ENCODE results near the gene PARVB. TPM values are rescaled to one million over a fixed set of nuclear protein-coding genes. Genes with fewer than 3 reads are reported as not detected.

The PARVB gene
- total RNA-seq, 2 donors from 2014 or later: 21.6 to 73.7 TPM

- Mint-ChIP-seq H3K9me3 (peaks cover 8 to 13% of the 10 kb centered on the region in 2 donors), H3K27ac (peak overlapping the region in 1 of 2 donors; percentile 77), H3K36me3 (peaks cover 9 to 15% of the 10 kb centered on the region in 2 donors)
- ATAC-seq (no peak), DNase-seq (ENCODE audit: low spot score in 2 of 2) (peak in 1 of 2 donors; percentile 44)
These were observed 181.6 kb downstream of the PARVB start for GRCh38 chr22:44205516-44206329.

- ATAC-seq: no peak
- H3K27ac Mint-ChIP-seq: peak overlapping the region in 1 of 2 donors; percentile 81
- DNase-seq (ENCODE audit: low spot score in 2 of 2): peak in 1 of 2 donors; percentile 41
- H3K9me3 Mint-ChIP-seq: peaks cover 8 to 18% of the 10 kb centered on the region in 2 donors
- peaks cover 9 to 19% of the 10 kb centered on the region in 2 donors for H3K36me3 Mint-ChIP-seq
These were observed 182.2 kb downstream of the PARVB start for GRCh38 chr22:44206330-44206645.

- Mint-ChIP-seq H3K36me3 (peaks cover 9 to 21% of the 10 kb centered on the region in 2 donors), H3K27ac (peak overlapping the region in 1 of 2 donors; percentile 81), H3K9me3 (peaks cover 8 to 19% of the 10 kb centered on the region in 2 donors)
- ATAC-seq: no peak
- no peak for DNase-seq (ENCODE audit: low spot score in 2 of 2)
These were observed 182.6 kb downstream of the PARVB start for GRCh38 chr22:44206696-44207095.

- Mint-ChIP-seq H3K9me3 (peaks cover 8 to 19% of the 10 kb centered on the region in 2 donors), H3K27ac (peak overlapping the region in 1 of 2 donors; percentile 35), H3K36me3 (peaks cover 9 to 21% of the 10 kb centered on the region in 2 donors)
- ATAC-seq (no peak), DNase-seq (ENCODE audit: low spot score in 2 of 2) (no peak)
These were observed 183.3 kb downstream of the PARVB start for GRCh38 chr22:44207173-44207980.

- Mint-ChIP-seq H3K27ac (peak overlapping the region in 1 of 2 donors; percentile 35), H3K36me3 (peaks cover 9 to 21% of the 10 kb centered on the region in 2 donors), H3K9me3 (peaks cover 8 to 19% of the 10 kb centered on the region in 2 donors)
- ATAC-seq (no peak), DNase-seq (ENCODE audit: low spot score in 2 of 2) (no peak)
These were observed 183.8 kb downstream of the PARVB start for GRCh38 chr22:44207981-44208317.

GRCh38 chr22:44209343-44209742, 185.2 kb downstream of the PARVB start:
- peaks cover 8 to 19% of the 10 kb centered on the region in 2 donors for H3K9me3 Mint-ChIP-seq
- ATAC-seq (no peak), DNase-seq (ENCODE audit: low spot score in 2 of 2) (no peak)
- H3K36me3 Mint-ChIP-seq: peaks cover 9 to 21% of the 10 kb centered on the region in 2 donors
- no peak overlapping the region for H3K27ac Mint-ChIP-seq

- Mint-ChIP-seq H3K36me3 (peaks cover 9 to 21% of the 10 kb centered on the region in 2 donors), H3K27ac (no peak overlapping the region), H3K9me3 (peaks cover 8 to 19% of the 10 kb centered on the region in 2 donors)
- DNase-seq (ENCODE audit: low spot score in 2 of 2) (no peak), ATAC-seq (no peak)
These were observed 186.6 kb downstream of the PARVB start for GRCh38 chr22:44210722-44211121.

- H3K27ac Mint-ChIP-seq: no peak overlapping the region
These were observed 187.3 kb downstream of the PARVB start for GRCh38 chr22:44211256-44211945.

GRCh38 chr22:44211946-44212930, 188.1 kb downstream of the PARVB start:
- no peak for DNase-seq (ENCODE audit: low spot score in 2 of 2)
- H3K9me3 Mint-ChIP-seq: peaks cover 8 to 19% of the 10 kb centered on the region in 2 donors
- peaks cover 9 to 21% of the 10 kb centered on the region in 2 donors for H3K36me3 Mint-ChIP-seq
- H3K27ac Mint-ChIP-seq: no peak overlapping the region
- ATAC-seq: no peak

More at GRCh38 chr22:44211256-44211945, 187.3 kb downstream of the PARVB start:
- Mint-ChIP-seq H3K36me3 (peaks cover 9 to 21% of the 10 kb centered on the region in 2 donors), H3K9me3 (peaks cover 8 to 19% of the 10 kb centered on the region in 2 donors)
- ATAC-seq: no peak
- DNase-seq (ENCODE audit: low spot score in 2 of 2): no peak

GRCh38 chr22:44212936-44213335, 188.8 kb downstream of the PARVB start:
- ATAC-seq: peak in 1 of 2 donors; percentile 49
- DNase-seq (ENCODE audit: low spot score in 2 of 2): no peak
- H3K36me3 Mint-ChIP-seq: peaks cover 9 to 19% of the 10 kb centered on the region in 2 donors
- H3K9me3 Mint-ChIP-seq: peaks cover 8 to 18% of the 10 kb centered on the region in 2 donors
- H3K27ac Mint-ChIP-seq: no peak overlapping the region

GRCh38 chr22:44213489-44214043, 189.5 kb downstream of the PARVB start:
- H3K9me3 Mint-ChIP-seq: peaks cover 8 to 15% of the 10 kb centered on the region in 2 donors
- DNase-seq (ENCODE audit: low spot score in 2 of 2): no peak
- ATAC-seq: no peak
- H3K27ac Mint-ChIP-seq: no peak overlapping the region
- H3K36me3 Mint-ChIP-seq: peaks cover 9 to 13% of the 10 kb centered on the region in 2 donors

GRCh38 chr22:44214187-44214586, 190.1 kb downstream of the PARVB start:
- no peak for ATAC-seq
- Mint-ChIP-seq H3K36me3 (peaks cover 9 to 13% of the 10 kb centered on the region in 2 donors), H3K9me3 (peaks cover 4 to 15% of the 10 kb centered on the region in 2 donors), H3K27ac (no peak overlapping the region)
- DNase-seq (ENCODE audit: low spot score in 2 of 2): no peak

- peaks cover 4 to 9% of the 10 kb centered on the region in 2 donors for H3K36me3 Mint-ChIP-seq
- H3K9me3 Mint-ChIP-seq: peaks cover under 1 to 11% of the 10 kb centered on the region in 2 donors
- ATAC-seq (no peak), DNase-seq (ENCODE audit: low spot score in 2 of 2) (no peak)
- H3K27ac Mint-ChIP-seq: no peak overlapping the region
These were observed 190.7 kb downstream of the PARVB start for GRCh38 chr22:44214764-44215163.

- H3K27ac Mint-ChIP-seq: no peak overlapping the region
- ATAC-seq: no peak
- H3K9me3 Mint-ChIP-seq: peaks cover 0 to 6% of the 10 kb centered on the region in 2 donors
- DNase-seq (ENCODE audit: low spot score in 2 of 2): no peak
- H3K36me3 Mint-ChIP-seq: peaks cover 0 to 7% of the 10 kb centered on the region in 2 donors
These were observed 191.2 kb downstream of the PARVB start for GRCh38 chr22:44215287-44215686.

- Mint-ChIP-seq H3K9me3 (no peaks in the 10 kb centered on the region), H3K27ac (no peak overlapping the region), H3K36me3 (no peaks in the 10 kb centered on the region)
- DNase-seq (ENCODE audit: low spot score in 2 of 2): no peak
- ATAC-seq: no peak
These were observed 193.2 kb downstream of the PARVB start for GRCh38 chr22:44217346-44217745.

All from activated naive CD4-positive, alpha-beta T cell treated with anti-CD3 and anti-CD28 coated beads, Interleukin-2, amount 50 U/mL, for 72 hours (primary cell).